ENCODE results near the gene RPL9.

RPL9 gene

DNA sequence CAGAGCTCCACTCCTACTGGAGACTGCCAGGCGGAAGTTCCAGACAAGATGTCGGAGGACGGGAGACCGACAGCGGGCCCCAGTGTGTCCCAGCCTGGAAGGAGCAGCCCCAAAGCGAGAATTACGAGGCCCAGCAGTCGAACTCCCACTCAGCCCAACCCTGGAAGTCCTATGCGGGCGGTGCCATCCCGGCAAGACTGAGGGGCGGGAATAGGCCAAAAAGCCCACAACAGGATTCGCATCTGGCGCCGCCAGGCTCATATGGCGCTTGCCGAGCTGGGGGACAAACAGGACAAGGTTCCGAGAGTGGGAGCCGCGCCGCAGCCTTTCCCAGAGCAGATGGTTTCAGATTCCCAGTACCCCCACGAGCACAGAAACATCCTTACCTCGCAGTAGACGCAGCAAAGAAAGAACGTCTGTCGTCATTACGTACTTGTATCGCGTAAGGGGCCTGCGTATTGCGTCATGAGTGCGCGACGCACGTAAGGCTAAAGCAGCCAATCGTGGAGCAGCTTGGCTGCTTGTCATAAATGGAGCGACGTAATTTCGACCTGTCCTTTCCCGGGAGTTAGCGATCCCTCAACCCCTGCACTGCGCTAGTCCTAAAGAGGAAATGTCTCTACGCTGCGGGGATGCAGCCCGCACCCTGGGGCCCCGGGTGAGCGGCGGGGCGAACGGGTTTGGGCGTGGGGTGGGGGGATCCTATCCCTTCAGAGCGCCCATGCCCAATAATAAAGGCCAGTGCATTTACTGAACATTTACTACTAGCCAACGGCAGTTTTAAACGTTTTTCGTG lies at the start of gene RPL9, which contains the start of gene LIAS:
TSS of gene RPL9 (minus strand) at position 418 of the 796 bp plus-strand sequence. CDS start 483 bp downstream, outside the sequence.
TSS of gene LIAS (plus strand) at position 552 of the 796 bp plus-strand sequence. CDS start at position 614, 62 bp downstream.
- DNase-seq, result peak; percentile 99

DNA sequence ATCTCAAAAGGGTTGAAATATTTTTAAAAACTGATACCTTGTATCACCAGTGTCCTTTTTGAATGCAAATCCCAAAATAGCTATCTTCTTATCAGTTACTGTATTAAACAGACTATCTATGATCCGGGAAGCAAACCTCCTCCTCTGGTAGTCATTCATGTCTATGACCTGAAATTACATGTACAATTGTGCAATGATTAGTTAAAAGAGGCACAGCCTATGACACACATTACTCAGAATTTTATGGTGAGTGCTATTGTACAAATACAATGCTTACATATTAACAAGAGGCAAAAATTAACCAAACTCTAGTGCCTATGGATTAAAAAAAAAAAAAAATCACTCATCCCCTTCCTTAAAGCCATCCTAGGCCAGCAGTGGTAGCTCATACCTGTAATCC lies 46.9 kb upstream of the RPL9 start:
- no peak for DNase-seq

DNA sequence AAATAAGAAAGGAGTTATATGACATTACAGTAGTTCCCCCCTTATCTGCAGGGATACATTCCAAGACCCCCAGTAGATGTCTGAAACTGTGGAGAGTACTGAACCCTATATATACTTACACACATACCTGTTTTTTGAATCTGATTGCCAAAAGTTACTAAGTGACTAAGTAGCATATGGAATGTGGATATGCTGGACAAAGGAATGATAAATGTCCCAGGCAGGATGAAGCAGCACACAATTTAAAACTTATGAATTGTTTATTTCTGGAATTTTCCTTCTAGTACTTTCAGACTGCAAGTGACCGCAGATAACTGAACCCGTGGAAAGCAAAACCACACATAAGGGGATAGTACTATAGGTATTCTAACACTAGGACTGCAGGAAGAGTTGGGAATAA lies 45.8 kb upstream of the RPL9 start:
- no peak for DNase-seq

DNA sequence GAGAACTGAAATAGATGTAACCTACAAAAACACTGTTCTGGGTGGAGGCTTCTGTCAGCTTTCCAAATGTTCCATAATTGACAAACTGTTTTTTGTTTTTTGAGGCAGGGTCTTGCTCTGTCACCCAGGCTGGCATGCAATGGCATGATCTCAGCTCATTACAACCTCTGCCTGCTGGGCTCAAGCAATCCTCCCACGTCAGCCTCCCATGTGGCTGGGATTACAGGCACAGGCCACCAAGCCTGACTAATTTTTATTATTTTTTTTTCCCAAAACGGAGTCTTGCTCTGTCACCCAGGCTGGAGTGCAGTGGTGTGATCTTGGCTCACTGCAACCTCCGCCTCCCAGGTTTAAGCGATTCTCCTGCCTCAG lies 43.9 kb upstream of the RPL9 start:
- peak; percentile 54 for DNase-seq

DNA sequence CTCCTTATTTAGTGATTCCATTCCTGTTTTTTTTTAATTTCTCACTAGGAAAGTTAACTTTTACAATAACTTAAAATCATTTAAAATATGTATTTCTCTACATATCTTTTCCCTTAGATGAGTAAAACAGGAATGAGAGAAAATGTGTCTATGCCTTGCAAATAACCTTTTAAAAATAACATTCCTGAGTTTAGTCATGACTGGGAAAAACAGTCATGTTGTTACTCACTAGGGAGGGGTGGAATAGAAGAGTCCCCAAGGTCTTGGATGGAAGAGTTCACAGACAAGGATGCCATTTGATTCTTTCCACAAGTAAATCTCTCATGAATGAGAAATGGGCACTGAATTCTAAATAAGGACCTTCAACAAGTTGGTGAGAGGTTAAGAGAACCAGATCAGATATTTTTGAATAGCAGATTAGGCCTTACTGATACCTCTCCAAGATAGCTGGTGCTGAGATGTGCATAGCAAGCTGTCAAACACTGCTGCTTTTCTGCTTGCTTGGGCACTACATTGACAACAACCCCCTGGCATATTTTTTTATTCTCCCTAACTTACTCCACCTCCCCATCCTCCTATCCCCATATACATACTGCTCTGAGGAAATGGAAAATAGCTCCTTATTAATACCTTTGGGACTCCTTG lies 43.4 kb upstream of the RPL9 start:
- peak; percentile 92 for DNase-seq

DNA sequence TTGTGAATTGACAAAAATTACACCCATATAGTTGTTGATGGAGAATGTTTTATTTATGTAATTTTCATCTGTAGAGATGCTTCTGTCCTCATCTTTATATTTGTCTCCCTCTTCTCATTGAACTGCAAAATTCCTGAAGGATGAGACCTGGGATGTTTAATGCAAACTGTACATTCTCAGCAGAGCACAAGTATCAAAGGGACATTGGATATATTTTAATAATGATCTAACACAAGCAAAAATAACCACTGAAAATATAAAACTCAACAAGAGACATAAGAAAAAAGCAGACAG lies 40.0 kb upstream of the RPL9 start:
- DNase-seq, result no peak

DNA sequence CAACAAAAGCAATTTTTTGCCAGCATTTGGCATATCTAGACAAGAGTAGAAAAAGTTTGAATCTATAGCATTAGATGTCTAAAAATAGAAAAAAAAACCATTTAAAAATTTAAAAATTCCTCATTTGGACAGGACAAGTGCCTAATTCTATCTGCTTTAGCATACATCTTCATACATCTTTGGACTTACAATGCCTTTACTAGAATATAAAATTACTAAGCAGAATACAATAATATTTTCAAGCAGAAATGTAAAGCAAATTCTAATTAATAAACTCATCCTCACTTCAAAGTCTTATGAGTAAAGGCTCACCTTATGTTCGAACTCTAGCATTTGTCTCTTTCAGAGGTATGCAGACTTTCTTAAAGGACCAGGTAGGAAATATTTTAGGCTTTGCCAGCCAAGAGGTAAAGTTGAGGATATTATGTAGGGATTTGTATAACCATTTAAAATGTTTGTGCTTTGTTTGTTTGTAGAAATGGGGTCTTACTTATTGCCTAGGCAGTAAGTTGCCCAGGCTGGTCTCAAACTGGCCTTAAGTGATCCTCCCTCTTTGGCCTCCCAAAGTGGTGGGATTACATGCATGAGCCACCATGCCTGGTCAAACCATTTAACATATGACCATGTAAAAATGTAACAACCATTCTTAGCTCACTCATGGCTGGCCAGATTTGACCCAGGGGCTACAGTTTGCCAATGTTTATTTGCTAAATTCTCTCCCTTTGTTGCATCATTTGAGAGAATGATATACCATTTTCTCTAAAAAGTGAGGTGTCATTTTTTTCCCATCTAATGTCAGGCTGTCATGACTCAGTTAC lies 39.4 kb upstream of the RPL9 start:
- DNase-seq, result no peak

DNA sequence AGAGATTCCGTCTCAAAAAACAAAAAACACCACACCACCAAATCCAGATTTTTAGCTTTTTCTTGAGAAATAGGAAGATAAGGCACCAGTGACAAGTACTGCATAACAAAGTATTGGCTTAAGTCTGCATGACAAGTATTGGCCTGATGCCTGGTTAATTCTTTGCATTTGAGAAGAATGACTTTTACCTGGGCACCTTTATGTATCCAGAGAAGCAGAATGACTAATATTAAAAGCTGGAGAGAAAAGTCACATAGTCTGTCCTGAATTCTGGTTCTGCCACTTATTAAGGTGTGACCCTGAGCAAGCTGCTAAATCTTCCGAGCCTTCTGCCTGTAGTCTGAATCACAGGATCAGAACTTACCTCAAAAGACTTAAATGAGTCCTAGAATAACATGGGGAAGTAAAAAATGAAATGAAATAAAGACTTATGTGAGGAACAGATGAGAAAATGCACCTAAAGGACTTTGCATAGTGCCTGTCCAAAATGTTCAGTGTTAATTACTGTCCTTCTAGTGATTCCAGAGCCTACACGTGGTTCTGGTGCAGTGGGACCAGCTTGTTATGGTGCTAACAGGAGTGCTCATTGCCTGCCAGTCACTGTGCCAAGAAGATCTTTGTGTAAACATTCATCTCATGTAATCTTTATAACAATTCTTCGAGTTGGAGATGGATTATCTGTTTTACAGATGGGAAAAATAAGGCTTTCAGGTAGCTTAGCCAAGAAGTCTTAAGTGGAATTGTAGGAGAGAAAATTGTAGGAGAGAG lies 36.9 kb upstream of the RPL9 start:
- no peak for DNase-seq

DNA sequence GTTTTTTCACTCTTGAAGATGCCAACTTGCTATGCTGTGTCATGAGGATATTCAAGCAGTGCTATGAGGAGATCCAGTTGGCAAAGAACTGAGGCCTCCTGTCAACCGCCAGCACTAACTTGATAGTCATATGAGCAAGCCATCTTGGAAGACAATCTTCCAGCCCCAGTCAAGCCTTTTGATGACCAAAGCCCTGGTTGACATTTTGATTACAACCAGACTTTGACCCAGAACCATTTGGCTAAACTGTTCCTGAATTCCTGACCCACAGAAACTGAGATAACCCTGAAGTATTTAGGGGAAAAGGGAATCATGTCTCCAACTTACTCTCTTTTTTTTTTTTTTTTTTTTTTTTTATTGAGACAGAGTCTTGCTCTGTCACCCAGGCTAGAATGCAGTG lies 35.6 kb upstream of the RPL9 start:
- DNase-seq, result no peak

DNA sequence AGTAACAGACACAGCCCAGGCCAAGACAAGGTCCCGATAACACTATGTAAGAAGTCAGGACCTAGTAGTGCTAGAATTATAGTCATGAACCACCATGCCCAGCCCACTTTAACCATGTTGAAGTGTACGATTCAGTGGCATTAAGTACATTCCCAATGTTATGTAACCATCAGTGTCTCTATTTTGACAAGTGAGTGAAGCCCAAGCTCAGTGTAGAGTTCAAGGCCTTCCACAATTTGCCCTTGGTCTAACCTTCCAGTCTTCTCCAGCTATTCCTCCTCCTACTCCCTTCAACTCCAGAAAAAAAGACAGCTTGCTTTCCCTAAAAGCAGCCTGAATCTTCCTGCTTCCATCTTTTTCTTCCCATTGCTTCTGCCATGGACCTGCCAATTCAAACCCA lies 31.6 kb upstream of the RPL9 start:
- no peak for DNase-seq

DNA sequence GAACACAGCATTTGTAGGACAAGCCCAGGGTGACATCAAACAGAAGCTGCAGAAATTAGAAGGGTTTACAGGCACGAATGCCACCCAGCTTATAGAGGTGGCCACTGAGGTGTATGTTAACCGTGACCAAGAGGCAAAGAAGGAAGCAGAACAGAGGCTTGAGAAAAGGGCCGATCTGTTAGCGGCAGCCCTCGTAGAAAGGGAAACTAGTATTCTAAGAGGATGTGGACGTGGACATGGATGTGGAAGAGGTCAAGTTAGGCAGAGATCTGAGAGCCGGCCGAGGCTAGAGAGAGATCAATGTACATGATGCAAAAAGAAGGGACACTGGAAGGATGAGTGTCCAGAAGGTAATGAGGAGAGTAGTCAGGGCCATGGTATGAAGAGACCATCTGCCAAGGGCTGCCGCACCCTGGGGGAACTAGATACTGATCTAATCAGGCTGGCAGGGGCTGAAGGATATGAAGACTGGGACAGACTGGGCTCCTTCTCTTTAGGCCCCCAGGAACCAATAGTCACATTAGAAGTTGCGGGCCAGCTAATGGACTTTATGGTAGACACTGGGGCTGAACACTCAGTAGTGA lies 27.6 kb upstream of the RPL9 start:
- no peak for DNase-seq

DNA sequence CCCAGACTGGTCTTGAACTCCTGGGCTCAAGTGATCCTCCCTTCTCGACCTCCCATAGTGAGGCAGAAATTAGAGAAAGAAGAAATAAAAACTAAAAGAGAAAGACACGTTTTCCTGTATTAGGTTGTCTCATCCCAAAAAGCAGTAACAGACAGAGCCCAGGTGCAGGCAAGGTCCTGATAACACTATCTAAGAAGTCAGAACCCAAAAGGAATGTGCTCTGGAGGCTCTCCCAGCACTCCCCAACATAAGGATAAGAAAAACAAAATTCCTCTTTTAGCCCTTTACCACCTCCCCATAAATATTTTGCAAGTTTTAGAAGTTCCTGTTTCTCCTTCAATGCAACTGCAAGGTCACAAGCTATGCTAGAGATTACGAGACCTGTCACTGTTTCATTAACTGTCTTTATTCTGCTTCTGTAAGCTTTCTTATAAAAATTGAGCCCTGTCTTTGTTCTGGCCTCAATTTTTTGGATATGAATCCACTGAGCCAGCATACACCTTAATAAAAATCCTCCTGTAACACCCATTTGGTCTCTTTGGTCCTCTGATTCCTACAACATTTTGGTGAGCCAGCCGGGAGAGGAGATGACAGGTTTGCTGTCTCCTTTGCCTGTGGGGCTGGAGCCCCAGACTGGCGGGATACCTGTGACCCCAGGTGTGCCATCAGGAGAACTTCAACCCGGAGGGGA lies 26.0 kb upstream of the RPL9 start:
- no peak for DNase-seq

DNA sequence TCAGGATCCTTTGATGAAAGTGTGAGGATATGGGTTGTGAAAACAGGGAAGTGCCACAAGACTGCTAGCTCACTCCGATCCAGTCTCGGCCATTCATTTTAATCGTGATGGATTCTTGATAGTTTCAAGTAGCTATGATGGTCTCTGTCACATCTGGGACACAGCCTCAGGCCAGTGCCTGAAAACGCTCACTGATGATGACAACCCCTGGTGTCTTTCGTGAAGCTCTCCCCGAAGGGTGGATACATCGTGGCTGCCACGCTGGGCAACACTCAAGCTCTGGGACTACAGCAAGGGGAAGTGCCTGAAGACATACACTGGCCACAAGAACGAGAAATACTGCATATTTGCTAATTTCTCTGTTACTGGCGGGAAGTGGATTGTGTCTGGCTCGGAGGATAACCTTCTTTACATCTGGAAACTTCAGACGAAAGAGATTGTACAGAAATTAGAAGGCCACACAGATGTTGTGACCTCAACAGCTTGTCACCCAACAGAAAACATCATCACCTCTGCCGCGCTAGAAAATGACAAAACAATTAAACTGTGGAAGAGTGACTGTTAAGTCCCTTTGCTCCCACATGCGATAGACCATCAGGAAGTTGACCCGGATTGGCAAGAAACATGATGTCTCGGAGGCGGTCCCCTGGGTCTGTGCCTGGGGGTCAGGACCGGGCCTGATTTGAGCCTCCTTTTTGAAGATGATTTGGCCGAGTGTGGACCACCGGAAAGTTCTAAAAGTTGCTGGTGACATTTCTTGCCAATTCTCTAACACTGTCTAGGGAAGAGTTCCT lies 22.4 kb upstream of the RPL9 start:
- no peak for DNase-seq

DNA sequence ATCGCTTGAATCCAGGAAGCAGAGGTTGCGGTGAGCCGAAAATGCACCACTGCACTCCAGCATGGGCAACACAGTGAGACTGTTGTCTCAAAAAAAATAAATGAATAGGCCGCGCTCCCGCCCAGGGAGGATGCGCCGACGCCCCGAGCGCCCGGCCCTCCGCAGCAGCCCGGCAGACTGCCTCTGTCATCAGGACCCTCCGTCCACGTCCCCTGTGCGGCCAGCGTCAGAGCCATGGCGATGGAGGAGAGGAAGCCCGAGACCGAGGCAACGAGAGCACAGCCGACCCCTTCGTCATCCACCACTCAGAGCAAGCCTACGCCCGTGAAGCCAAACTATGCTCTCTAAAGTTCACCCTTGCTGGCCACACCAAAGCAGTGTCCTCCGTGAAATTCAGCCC lies 21.5 kb upstream of the RPL9 start:
- no peak for DNase-seq

DNA sequence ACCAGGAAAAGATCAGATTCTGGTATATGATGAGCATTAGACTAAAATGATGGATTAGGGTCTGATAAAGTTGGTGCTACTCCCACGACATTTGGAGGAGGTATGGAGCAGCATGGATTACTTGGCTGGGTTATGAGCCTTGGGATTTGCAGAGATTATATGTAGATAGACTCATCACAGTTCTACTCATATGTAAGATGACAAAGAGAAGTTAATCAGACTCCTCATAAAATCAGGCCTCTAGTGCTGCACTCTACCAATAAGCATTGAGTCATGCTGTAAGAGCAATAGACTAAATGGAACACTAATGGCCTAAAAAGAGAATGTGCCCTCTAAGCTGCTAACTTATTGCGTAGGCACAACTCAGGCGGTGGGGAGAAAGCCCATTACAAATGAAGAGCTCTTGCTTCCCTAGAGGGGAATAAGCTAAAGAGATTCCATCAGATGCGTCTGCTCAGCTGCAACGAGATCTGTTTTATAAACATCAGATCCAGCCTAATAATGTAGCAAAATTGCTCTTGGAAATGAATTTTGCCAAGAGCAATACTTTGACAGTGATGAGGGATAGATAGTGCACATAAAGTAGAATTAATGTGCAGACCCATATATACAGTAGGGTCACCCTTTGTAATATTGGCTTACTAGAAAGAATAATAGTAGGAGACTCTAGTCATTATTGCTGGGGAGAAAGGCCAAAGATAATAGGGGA lies 17.6 kb upstream of the RPL9 start:
- DNase-seq, result no peak

DNA sequence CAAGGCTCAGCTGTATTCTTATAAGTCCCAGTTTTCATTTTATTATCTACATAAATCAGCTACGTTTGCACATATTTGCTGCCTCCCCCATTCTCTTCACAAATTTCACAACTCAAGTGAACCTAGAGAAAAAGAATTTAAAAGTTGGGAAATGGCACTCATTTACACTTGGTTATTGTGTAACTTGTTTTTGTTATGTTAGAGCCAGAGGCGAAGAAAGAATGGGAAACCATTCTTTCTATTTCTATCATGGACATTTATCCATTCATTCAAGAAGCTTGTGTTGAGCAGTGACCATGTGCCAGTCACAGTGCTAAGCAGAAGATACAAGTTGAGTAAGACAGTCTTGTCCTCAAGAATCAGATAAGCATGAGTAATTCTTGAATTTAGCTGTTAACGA lies 13.7 kb upstream of the RPL9 start:
- no peak for DNase-seq

DNA sequence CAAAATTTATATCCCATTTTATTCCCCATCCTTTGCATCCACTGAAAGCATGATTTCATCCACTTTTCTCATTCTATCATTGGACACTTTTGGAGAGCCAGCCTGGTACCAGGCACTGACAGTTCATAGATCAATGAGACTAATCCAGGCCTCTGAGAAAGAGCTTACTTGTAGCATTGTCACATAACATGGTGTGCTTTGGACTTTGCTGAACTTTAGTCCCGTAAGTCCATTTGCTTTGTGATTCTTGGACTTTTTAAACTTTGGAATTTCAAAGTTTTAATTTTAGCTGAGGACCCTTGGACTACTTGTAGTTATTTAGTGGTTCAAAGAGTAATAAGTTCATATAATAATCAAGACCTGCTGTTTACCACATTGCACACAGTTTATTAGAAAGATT lies 11.7 kb upstream of the RPL9 start:
- no peak for DNase-seq

DNA sequence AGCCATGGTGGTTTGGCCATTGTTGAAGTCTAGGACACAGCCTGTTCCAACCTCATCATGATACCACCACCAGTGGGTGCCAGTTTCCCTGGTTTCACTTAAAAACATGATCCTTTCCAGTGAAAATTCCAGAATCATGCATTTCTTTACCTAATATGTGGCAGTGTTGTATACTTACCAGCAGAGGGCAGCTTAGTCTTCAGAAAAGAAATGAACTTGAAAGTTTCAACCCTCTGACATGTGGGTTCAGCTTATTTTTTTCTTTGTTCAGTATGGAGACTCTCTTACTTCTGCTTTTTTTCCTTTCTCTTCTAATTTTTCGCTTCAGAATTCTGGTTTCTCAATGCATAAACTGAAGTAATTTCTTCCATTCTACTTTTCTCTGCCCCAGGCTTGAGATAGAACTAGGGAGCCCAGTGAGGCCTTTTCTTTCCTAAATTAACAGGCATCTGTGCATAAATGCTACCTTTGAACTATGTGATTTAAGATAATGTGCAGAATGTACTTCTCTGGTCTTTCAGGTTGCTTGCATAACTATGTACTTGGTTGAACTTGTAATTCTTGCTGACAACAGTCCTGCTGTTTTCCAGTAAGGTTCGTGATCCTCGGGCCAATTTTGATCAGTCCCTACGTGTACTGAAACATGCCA lies 10.8 kb upstream of the RPL9 start:
- DNase-seq, result peak; percentile 86

DNA sequence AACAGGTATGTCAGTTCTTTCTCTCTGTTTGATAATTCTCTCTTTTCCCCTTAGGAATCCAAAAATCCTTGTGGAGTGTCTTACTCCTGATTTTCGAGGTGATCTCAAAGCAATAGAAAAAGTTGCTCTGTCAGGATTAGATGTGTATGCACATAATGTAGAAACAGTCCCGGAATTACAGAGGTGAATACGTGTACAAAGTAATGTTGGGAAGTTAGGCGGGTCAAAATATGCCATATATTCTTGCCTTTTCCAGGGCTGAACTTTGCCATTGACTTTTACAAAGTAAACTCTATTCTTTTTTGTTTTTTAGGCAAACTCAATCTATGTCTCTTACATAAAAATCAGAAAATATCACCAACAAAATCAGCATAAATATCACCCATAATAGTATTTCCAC lies 8.7 kb upstream of the RPL9 start:
- DNase-seq, result no peak

DNA sequence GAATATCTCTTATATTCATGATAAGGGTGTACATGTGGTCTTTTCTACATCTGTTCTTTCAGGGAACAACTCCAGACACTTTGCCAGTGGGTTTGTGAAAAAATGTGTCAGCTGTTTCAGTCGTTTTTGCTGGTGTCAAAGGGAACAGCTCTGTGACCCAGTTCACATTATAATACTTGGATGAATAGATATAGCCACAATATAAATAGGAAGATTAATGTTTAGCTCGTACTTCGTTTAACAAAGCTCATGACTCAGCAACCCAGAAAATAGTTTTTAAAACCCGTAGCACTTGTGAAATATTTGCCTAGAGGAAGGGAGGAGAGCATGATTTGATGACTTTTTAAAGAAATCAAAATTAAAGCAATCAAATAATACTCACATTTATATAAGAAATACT lies 8.0 kb upstream of the RPL9 start:
- no peak for DNase-seq
